DMS 273 (cell line): ENCODE measurements around the gene ELL2.
"Not testable (repeated sequence)": the region's sequence is repeated elsewhere in the genome, so short reads cannot be mapped to it uniquely, and the experiment has no call there.

Source experiments
- DNase-seq: peaks from one replicate; lab custom pipeline; 2025; ENCODE audit not compliant: unreplicated experiment; lab: John Stamatoyannopoulos, UW

ELL2 gene

DNA sequence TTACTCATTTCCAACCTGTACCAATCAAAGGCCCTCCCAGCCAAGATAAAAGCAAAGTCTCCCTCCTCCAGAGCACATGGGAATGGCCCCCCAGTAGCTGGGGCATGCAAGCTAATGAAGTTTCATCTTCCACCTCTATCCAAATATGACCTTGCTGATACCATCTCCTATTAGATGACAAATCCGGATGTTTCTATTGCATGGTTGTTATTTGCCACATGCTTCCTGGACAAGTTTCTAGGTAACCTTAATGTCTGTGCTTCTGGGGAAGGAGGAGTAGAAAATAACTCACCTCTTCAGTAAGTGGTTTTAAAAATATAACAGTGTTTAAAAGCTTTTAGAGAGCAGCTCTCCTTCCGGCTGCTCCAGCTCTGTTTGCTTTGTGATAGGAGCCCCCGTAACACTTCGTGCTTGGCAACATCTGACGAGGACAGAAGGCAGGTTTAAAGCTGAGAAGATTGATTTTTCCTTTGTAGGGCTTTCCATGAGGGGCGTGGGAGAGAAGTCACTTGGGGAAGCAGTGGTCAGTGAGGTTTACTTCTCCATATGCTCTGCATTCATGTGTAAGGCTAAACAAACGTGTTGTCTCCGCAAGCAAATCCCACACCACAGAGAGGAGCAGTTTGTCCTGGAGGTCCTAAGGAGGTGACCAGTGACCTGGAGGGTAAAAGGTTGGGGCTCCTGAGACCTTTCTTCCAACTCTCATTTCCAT lies 98.8 kb downstream of the ELL2 start:
- no peak for DNase-seq

- peak; percentile 14 for DNase-seq
Observed at GRCh38 chr5:95861864-95862561, 99.6 kb downstream of the ELL2 start.

GRCh38 chr5:95861221-95861863 lies 100.3 kb downstream of the ELL2 start:
- peak; percentile 37 for DNase-seq

GRCh38 chr5:95859661-95860060 lies 102.0 kb downstream of the ELL2 start:
- no peak for DNase-seq

DNA sequence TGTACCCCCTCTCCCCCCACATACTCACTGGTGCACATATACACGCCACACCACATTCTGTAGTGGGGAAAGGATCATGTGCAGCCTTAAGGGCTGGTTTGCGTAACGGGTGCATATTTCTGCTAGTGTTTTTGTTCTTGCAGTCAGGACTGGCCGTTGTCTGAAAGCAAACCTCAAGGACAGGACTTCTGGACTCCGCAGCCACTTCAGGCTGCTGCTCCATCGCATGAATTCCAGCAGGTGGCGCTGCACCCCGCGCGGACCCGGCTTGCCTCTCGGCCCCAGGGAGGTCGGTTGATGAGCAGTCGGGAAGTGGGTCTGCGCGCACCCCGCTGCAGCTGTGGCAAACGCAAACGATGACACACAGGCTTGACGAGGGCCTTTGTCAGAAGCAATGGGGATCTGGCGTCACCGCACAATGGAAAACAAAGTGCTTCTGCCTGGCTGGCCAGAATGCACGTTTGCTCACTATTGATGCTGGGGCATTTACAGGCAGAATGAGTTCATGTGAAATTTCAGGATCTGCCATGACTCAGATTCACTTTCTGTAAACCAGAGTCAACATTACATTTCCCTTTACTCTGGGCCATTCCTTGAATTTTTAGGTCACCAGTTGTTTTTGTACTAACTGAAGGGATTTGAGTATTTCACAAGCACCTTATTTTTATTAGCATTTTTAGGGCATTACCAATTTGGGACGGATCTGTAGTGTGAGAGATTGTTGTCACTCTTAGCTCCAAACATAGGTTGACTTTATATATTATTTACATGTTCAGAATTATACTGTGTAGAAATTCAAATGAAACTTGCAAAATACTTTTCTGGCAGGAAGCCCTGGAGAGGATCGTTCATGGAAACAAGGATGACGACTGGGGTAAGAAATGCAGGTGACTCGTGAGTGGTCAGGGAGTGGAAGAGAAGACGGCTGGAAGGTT lies 102.7 kb downstream of the ELL2 start:
- peak; percentile 90 for DNase-seq

DNA sequence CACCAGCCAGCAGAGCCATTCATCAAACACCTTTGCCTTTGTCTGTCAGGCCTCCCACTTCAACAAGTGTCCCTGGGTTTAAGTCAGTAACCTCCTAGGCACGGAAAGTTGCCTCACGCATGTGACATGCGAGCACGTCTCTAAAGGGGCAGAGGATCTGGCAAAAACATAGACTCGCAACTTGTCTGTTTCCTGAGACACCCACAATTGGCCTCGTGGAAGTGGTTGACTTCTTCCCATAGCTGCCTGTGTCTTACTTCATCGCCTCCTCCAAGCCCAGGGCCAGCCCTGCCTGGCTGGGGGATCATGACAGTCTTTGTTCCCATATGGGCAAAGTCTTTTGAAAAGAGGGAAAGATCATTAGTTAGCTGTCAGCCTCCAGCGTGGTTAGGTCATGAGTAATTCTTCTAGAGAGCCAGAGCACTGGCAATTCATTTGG lies 103.6 kb downstream of the ELL2 start:
- no peak for DNase-seq

DNA sequence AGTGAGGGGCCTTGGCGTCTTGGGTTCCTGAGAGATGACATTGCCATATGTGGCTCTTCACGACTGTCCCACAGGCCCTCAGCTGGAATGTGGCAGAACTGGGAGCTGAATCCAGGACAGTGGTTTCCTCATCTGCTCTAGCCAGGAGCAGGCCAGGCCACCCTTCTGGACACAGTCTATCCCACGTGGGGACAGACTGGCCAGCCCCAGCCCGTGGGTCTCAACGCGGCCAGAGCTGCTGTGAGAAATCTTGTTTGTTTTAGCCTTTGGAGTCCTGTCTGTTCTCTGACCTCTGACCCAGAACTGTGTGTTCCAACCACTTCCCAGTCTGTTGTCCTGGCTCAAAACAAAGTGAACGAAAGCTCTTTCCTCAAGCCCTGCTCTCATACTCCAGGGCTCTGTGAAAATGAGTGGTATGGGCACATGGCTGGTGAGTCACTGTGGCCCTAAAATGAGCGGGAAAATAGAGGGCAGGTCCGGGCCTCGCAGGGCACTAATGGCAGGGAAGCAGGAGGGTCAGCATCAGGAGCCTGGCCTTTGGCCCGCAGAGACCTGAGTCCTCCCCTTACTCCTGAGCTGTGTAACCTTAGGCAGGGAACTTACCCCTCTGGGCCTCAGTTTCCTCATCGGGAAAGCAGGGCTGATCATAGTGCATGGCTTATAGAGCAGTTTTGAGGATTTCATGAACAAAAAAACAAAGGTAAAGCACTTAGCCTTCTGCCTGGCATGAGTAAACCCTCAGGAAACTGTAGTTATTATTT lies 104.3 kb downstream of the ELL2 start:
- no peak for DNase-seq

DNA sequence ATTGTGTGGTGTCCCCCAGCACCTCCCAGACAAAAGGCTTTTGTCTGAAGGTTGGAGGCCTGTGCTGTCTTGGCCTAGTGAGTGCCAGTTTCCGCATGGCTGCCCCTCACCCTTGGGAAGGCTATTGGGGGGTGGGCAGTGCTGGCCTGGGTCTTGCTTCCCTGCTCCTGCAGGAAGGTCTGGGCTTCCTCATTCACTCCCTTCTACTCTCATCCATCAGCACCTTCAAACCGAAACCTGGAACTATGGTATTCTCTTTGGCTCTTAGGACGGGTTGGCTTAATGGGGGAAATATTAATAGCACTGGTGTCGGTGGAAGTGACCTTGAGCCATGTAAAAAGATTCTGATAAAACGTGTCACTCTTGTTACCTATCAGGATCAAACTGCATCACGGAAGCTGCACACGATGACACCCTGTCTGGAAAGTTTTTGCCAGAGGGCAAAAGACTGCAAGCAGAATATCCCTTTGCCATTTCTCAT lies 105.1 kb downstream of the ELL2 start:
- DNase-seq: no peak

DNA sequence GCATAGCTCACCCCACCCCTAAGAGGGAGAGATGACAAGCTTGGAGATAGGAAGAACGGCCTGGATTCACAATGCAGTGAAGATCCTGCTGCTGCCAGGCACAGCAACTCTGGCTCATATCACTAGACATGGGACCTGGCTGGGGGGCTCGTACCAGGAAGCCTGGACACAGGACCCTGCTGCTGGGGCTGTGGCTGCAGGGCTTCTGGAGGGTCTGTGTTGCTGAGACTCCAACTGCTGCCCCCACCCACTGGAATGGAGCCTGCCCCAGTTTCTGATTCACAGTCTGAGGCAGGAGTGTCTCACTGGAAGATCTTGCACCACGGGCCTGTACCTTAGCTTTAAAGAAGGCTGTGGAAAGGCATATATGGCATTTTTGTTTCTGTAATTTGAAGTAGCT lies 108.2 kb downstream of the ELL2 start:
- DNase-seq: no peak

DNA sequence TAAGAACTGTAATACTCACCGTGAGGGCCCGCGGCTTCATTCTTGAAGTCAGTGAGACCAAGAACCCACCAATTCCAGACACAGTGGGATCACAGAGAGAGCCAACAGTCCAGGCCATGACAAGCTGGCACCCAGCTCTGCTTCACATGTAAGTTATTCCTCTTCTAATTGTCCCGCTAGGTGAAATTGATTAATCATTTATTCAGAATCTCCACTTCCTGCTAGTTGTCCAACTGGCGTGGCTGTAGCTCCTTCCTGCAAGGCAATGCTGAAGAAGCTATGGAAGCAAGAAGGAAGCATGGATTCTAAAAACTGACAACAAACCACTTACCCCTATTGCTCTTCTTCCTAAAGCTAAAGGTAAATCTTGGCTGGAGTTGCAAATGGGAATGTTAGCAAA lies 109.1 kb downstream of the ELL2 start:
- no peak for DNase-seq

DNA sequence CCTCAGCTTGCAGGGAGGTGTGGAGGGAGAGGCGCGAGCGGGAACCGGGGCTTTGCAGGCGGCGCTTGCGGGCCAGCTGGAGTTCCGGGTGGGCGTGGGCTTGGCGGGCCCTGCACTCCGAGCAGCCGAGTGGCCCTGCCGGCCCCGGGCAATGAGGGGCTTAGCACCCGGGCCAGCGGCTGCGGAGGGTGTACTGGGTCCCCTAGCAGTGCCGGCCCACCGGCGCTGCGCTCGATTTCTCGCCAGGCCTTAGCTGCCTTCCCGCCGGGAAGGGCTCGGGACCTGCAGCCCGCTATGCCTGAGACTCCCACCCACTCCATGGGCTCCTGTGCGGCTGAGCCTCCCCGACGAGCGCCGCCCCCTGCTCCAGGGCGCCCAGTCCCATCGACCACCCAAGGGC lies 110.5 kb downstream of the ELL2 start:
- not testable (repeated sequence) for DNase-seq

DNA sequence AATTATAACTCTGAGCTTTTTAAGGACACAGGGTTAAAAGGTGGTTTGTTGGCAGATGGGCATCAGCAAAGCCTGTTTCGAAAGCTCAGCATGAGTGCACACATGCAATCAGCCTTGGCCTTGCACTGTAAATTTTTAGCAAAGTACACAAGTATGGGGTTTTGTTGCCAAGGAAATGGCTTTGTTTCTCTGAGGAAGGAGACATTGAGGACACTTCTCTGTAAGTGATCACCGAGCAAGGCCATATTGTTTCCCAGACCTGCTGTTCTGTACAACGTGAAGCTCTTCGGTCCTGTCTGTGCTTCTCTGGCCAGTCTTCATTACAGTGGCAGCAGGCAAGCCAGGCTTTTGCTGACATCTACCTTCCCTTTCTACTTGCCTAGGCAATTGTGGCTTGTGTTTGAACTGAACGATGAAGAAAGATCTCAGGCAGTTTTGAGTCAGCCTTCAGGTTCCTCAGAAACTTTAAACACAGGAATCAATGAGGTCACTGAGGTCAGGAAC lies 111.2 kb downstream of the ELL2 start:
- peak; percentile 26 for DNase-seq

DNA sequence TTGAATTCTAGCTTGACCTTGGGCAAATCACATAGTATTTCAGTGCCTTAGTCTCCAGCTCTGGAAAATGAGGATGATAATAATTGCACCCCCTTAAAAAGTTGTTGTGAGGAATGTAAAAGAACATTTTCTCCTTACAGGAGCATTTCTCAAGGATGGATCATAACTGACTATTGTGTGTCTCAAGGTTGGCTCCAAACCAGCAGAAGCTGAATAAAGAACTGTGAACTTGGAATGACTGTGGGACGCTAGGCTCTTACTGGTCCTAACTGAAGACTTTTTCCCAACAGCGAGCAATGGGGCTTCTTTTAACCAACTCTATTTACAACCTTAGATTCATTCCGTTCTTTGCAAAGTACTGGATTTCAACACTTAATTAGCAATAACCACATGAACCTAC lies 113.0 kb downstream of the ELL2 start:
- DNase-seq: no peak

DNA sequence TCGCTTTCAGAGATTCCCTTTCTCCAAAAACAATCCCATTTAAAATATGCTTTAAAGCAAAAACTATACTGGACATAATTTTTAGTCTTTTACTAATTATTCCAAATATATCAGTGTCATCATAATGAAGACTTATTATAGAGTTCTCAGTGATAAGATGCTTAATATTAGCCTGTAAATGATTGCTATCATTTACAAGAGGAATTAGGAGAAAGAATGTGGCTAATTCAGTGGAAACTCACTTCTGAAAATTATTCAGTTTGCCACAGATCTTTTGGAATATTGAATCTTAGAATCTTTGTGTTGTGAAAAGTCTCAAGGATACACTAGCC lies 114.4 kb downstream of the ELL2 start:
- no peak for DNase-seq

DNA sequence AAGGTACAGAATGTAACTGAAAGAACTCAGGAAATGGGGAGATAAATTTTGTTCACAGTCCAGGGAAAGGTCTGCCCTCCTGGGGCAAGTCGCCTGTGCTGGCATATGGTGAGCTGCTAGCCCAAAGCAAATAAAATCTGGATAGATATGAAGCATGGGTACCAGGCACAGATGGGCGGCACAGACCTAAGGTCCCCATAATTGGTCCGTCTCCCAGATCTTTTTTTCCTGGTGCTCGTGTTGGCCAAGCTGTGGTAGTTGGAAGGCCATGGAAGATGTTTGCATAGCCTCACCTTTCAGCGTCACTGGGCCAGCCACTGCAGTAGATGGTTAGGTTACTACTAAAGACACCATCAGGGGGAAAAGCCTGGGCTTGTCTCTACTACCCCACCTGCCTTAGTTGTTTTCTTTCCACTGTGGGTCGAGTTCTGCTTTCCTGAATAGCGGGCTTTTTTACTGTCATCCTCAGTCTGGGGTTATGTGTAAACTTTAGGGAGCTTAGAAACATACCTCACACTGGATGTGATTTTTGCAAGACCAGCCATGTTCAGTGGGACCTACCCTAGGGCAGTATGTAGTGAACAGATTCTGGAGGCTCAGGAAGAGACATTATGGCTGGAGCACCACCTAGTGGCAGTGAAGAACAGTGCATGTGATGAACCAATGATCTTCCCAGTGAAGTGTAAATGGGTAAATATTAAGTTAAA lies 114.9 kb downstream of the ELL2 start:
- DNase-seq: peak; percentile 90

- DNase-seq: no peak
Observed at GRCh38 chr5:95845391-95845790, 116.3 kb downstream of the ELL2 start.

- no peak for DNase-seq
Observed at GRCh38 chr5:95843733-95844223, 117.9 kb downstream of the ELL2 start.

DNA sequence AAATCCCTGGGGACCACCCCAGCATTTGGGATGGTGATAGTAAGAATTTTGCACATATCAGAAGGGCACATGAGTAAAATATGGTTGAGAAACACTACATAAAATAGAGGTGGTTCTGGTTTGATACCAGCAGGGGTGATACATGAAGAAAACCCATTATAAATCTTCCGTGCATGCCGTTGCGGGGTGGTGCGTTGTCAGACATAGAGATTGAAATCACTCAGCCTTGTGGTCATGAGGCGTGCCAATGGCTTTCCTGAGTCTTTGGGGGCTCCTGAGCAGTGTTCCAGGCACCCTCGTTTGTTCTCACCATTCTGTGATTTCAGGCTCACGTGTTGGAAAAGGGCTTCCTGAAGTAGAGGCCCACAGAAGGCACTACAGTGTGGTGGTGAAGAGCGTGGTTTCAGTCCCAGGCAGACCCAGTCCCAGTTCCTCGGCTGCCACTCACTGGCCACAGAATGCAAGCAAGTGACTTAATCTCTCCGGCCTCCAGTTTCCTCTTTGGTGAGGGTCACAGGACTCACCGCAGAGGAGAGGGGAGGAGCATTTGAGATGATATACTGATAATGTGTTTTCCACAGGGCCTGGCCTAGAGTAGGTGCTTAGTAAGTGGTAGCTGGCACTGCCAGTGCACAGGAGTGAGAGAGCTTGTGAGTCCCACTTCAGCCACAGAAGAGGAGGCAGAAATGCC lies 118.7 kb downstream of the ELL2 start:
- no peak for DNase-seq
